ENCODE data around the gene ITPR1. TPM values are rescaled to one million over a fixed set of nuclear protein-coding genes. Genes with fewer than 3 reads are reported as not detected.

ITPR1 gene
- total RNA-seq, 1 experiment from 2014 or later, result 11.3 TPM

DNA sequence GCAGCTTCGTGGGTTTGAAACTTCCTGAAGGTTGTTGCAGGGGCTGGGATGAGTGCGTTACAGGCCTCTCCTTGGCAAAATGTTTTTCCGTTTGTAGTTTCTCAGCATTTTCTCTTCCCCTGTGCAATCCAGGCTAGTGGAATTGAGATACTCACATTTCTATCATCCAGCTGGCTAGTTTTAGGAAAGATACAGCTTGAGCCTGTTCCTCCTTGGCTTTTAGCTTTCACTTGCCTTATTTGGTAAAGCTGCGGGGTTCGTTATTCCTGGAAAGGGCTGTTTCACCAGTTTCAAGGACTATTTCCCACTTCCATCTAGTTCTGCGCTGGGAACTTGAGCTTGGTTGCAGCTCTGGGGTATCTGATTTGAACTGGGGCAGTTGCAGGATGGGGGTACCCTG is 90.3 kb downstream of the ITPR1 start:
- no peak overlapping the region for H2AFZ ChIP-seq
- TF ChIP-seq, protein P1, sequence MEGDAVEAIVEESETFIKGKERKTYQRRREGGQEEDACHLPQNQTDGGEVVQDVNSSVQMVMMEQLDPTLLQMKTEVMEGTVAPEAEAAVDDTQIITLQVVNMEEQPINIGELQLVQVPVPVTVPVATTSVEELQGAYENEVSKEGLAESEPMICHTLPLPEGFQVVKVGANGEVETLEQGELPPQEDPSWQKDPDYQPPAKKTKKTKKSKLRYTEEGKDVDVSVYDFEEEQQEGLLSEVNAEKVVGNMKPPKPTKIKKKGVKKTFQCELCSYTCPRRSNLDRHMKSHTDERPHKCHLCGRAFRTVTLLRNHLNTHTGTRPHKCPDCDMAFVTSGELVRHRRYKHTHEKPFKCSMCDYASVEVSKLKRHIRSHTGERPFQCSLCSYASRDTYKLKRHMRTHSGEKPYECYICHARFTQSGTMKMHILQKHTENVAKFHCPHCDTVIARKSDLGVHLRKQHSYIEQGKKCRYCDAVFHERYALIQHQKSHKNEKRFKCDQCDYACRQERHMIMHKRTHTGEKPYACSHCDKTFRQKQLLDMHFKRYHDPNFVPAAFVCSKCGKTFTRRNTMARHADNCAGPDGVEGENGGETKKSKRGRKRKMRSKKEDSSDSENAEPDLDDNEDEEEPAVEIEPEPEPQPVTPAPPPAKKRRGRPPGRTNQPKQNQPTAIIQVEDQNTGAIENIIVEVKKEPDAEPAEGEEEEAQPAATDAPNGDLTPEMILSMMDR (conservative IDR thresholded peaks at IDR 0.05), result no peak
- no peak for TF ChIP-seq EZH2 (IDR thresholded peaks at IDR 0.05; ENCODE audit: low read depth)
- H3K4me1 ChIP-seq (replicated peaks; ENCODE audit: insufficient read depth), result no peaks in the 10 kb centered on the region
- BruUV-seq (replicated peaks), result no TSS peak
- H3K9me2 ChIP-seq (ENCODE audit: insufficient read depth), result no peaks in the 10 kb centered on the region
- no peaks in the 10 kb centered on the region for H3K9me3 ChIP-seq (ENCODE audit: insufficient read depth, low read depth)
- no peak overlapping the region for H3K4me2 ChIP-seq
- H3K27ac ChIP-seq, result no peak overlapping the region
- no peak for DNase-seq
- ChIA-PET POLR2A (ENCODE audit: unreplicated experiment) (no interaction called here), CTCF (no interaction called here)
- H4K20me1 ChIP-seq (ENCODE audit: insufficient read depth), result no peaks in the 10 kb centered on the region
- H3K27me3 ChIP-seq (ENCODE audit: insufficient read depth, low read depth), result no peaks in the 10 kb centered on the region
- H3K79me2 ChIP-seq (ENCODE audit: low read depth), result no peaks in the 10 kb centered on the region
- intact Hi-C loops (cut with micrococcal nuclease; ENCODE audit: unreplicated experiment), result no loop called here
- no peaks in the 10 kb centered on the region for H3K36me3 ChIP-seq (ENCODE audit: low read depth)
- no peaks in the 10 kb centered on the region for H3F3A ChIP-seq (ENCODE audit: insufficient read depth, low read depth)
- no peak overlapping the region for H3K4me3 ChIP-seq

DNA sequence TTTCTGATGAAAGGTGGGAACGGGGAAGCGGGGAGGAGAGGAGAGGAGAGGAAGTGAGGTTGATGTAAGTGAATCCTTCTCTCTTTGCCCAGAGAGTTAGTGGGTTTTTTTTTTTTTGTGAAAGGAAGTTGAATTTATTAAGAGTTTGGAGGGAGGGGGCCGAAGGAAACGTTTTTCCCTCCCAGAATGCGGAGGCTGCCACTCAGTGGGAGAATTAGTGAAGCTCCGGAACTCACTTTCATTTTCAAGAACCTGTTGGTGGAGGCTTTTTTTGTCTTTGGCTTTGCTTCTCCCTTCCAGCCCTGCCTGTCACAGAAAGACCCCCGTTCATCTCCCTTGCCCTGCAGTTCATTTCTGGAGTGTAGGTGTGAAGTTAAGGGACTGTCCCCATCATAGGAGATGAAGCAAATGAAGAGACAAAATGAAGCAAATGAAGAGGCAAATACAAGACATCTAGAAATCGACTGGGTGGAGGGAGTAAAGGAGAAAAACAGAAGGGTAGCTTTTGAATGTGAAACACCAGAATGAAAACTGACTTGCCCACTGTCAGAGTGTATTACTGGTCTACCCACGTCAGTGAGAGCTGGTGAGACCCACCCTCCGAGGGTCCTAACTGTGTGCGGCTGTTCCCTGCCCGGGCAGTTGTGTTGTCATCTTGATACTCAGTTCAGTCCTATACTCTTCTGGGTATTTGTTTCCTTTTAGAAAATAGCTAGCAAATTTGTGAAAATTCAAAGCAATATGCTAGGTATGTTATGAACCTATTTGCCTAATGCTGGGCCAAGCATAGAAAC is 91.5 kb downstream of the ITPR1 start:
- Histone ChIP-seq H3K9me3 (ENCODE audit: insufficient read depth, low read depth) (no peaks in the 10 kb centered on the region), H3K4me1 (replicated peaks; ENCODE audit: insufficient read depth) (no peaks in the 10 kb centered on the region), H3K36me3 (ENCODE audit: low read depth) (no peaks in the 10 kb centered on the region), H3K27me3 (ENCODE audit: insufficient read depth, low read depth) (no peaks in the 10 kb centered on the region), H3K9me2 (ENCODE audit: insufficient read depth) (no peaks in the 10 kb centered on the region), H3K27ac (no peak overlapping the region), H3K4me3 (no peak overlapping the region), H3K79me2 (ENCODE audit: low read depth) (no peaks in the 10 kb centered on the region), H4K20me1 (ENCODE audit: insufficient read depth) (no peaks in the 10 kb centered on the region), H3K4me2 (no peak overlapping the region), H2AFZ (no peak overlapping the region), H3F3A (ENCODE audit: insufficient read depth, low read depth) (no peaks in the 10 kb centered on the region)
- no TSS peak for BruUV-seq (replicated peaks)
- no peak for TF ChIP-seq EZH2 (IDR thresholded peaks at IDR 0.05; ENCODE audit: low read depth)
- TF ChIP-seq, protein P1 (conservative IDR thresholded peaks at IDR 0.05), result no peak
- CTCF ChIA-PET, result interaction anchor here (0.6 kb wide), 1 partner anchor 478 kb away, joined by 4 read pairs; no protein-coding TSS in a partner anchor
- DNase-seq, result no peak
- POLR2A ChIA-PET (ENCODE audit: unreplicated experiment), result interaction anchor here (0.7 kb wide), 1 partner anchor 63 kb away, joined by 3 read pairs; no protein-coding TSS in a partner anchor
- intact Hi-C loops (cut with micrococcal nuclease; ENCODE audit: unreplicated experiment), result no loop called here

DNA sequence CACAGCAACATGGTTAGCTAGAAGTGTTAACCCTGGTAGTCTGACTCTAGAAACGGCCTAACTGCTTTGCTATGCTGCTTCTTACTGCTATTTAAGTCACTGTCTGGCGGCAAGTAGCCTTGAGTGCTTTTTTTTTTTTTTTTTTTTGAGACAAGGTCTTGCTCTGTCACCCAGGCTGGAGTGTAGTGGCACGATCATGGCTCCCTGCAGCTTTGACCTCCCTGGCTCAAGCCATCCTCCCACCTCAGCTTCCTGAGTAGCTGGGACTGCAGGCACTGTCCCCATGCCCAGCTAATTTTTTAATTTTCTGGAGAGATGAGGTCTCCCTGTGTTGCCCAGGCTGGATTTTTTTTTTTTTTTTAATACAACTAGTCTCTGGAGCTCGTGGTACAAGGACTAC is 93.2 kb downstream of the ITPR1 start:
- Histone ChIP-seq H3K9me2 (ENCODE audit: insufficient read depth) (no peaks in the 10 kb centered on the region), H3K4me2 (no peak overlapping the region), H4K20me1 (ENCODE audit: insufficient read depth) (no peaks in the 10 kb centered on the region), H3K4me1 (replicated peaks; ENCODE audit: insufficient read depth) (no peaks in the 10 kb centered on the region), H3K9me3 (ENCODE audit: insufficient read depth, low read depth) (no peaks in the 10 kb centered on the region), H3K27ac (no peak overlapping the region), H3K27me3 (ENCODE audit: insufficient read depth, low read depth) (no peaks in the 10 kb centered on the region), H2AFZ (no peak overlapping the region), H3K79me2 (ENCODE audit: low read depth) (no peaks in the 10 kb centered on the region), H3F3A (ENCODE audit: insufficient read depth, low read depth) (no peaks in the 10 kb centered on the region), H3K36me3 (ENCODE audit: low read depth) (no peaks in the 10 kb centered on the region), H3K4me3 (no peak overlapping the region)
- DNase-seq, result no peak
- intact Hi-C loops (cut with micrococcal nuclease; ENCODE audit: unreplicated experiment), result no loop called here
- no TSS peak for BruUV-seq (replicated peaks)
- CTCF ChIA-PET, result no interaction called here
- POLR2A ChIA-PET (ENCODE audit: unreplicated experiment), result no interaction called here
- TF ChIP-seq EZH2 (IDR thresholded peaks at IDR 0.05; ENCODE audit: low read depth), result no peak
- TF ChIP-seq, protein P1 (conservative IDR thresholded peaks at IDR 0.05), result no peak

All from PC-9 (cell line).